ENCODE measurements around the gene SIRT5. TPM values are rescaled to one million over a fixed set of nuclear protein-coding genes. Genes with fewer than 3 reads are reported as not detected.

Gene SIRT5
- total and polyA plus RNA-seq, 4 donors = 12.4 to 17.3 (median 14.4) TPM

DNA sequence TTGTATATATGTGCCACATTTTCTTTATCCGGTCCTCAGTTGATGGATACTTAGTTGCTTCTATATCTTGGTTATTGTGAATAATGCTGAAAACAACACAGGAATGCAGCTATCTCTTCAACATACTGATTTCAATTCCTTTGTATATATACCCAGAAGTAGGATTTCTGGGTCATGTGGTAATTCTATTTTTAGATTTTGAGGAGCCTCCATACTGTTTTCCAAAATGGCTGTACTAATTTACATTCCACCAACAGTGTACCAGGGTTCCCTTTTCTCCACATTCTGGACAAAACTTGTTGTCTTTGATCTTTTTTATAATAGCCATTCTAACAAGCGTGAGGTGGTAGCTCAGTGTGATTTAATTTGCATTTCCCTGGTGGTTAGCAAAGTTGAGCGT lies 1.6 kb downstream of the SIRT5 start:
- Histone ChIP-seq H3K27ac (ENCODE audit: low read depth, low read length) (no peak overlapping the region), H3K4me3 (ENCODE audit: low read depth, low read length) (no peak overlapping the region), H3K9me3 (ENCODE audit: control insufficient read depth, insufficient read depth, low read length) (no peaks in the 10 kb centered on the region), H3K4me1 (ENCODE audit: control insufficient read depth, insufficient read depth, low read length) (peaks cover 14% of the 10 kb centered on the region), H3K36me3 (ENCODE audit: control insufficient read depth, insufficient read depth, low read length) (peaks cover 5% of the 10 kb centered on the region), H3K27me3 (ENCODE audit: control insufficient read depth, insufficient read depth, low read length) (no peaks in the 10 kb centered on the region)
- no peak for DNase-seq (ENCODE audit: low read depth in 4 of 6, low spot score in 6 of 6)
- WGBS (ENCODE audit: insufficient coverage) = 83% methylated on average over 1 of the region's 3 CpGs

DNA sequence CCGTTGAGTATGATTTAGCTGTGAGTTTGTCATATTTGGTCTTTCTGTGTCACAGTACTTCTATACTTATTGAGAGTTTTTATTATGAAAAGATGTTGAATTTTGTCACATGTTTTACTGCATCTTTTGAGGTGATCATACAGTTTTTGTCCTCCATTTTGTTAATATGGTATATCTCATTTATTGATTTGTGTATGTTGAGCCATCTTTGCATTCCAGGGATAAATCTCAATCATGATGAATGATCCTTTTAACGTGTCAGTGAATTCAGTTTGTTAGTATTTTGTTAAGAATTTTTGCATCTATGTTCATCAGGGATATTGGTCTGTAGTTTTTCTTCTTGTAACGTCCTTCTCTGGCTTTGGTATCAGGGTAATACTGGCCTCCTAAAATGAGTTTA lies 3.5 kb downstream of the SIRT5 start:
- H3K36me3 ChIP-seq (ENCODE audit: control insufficient read depth, insufficient read depth, low read length) = peaks cover 8% of the 10 kb centered on the region
- no peaks in the 10 kb centered on the region for H3K9me3 ChIP-seq (ENCODE audit: control insufficient read depth, insufficient read depth, low read length)
- WGBS (ENCODE audit: insufficient coverage) = 80% methylated on average over 1 of the region's 3 CpGs
- no peak overlapping the region for H3K4me3 ChIP-seq (ENCODE audit: low read depth, low read length)
- no peak overlapping the region for H3K27ac ChIP-seq (ENCODE audit: low read depth, low read length)
- DNase-seq (ENCODE audit: low read depth in 4 of 6, low spot score in 6 of 6) = no peak
- H3K4me1 ChIP-seq (ENCODE audit: control insufficient read depth, insufficient read depth, low read length) = peaks cover 14% of the 10 kb centered on the region
- H3K27me3 ChIP-seq (ENCODE audit: control insufficient read depth, insufficient read depth, low read length) = no peaks in the 10 kb centered on the region

DNA sequence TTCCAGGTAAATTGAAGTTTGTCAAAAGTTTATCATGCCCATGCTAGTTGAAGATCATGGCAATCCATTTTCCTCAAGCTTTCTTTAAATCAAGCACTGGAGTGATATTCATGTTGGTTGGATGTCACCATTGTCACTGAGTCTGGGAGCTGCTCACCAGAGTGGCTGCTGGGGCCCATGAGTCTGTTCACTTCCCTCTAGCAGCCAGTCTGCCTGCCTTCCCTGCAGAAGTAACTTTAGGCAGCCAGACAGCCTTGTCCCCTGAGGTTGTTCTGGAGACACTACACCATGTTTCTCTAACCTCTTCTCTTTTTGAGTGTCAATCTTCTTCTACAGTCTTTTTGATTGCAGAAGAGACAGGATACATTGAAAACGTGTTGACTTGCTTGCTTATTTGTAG lies 5.5 kb downstream of the SIRT5 start:
- no peak overlapping the region for H3K27ac ChIP-seq (ENCODE audit: low read depth, low read length)
- peaks cover 3% of the 10 kb centered on the region for H3K4me1 ChIP-seq (ENCODE audit: control insufficient read depth, insufficient read depth, low read length)
- peaks cover 14% of the 10 kb centered on the region for H3K36me3 ChIP-seq (ENCODE audit: control insufficient read depth, insufficient read depth, low read length)
- DNase-seq (ENCODE audit: low read depth in 4 of 6, low spot score in 6 of 6) = no peak
- no peaks in the 10 kb centered on the region for H3K9me3 ChIP-seq (ENCODE audit: control insufficient read depth, insufficient read depth, low read length)
- H3K4me3 ChIP-seq (ENCODE audit: low read depth, low read length) = no peak overlapping the region
- no CpG with 5 or more reads among the region's 1 CpG for WGBS (ENCODE audit: insufficient coverage)
- no peaks in the 10 kb centered on the region for H3K27me3 ChIP-seq (ENCODE audit: control insufficient read depth, insufficient read depth, low read length)

DNA sequence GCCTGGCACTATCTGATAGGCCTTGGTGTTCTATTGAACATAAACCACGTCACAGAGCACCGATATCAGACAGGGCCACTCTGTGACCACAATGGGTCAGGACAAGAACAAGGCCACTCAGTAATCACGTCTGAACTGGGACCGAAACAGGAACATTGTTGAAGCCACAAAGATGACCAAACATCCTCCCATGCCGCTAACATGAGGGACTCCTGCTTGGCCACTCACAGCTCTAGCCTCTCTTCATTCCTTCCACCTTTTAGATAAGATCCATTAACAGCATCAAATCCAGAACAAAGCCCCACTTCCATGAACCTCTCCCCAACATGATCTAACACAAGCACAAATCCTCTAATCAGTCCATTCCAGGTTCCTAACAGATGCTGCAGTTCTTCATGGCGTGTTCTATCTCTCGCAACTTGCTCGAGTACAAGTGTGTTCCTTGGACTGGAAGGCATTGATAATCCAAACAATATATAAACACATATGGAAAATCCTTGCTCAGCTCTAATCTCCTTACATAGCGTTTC lies 7.4 kb downstream of the SIRT5 start:
- Histone ChIP-seq H3K27ac (ENCODE audit: low read depth, low read length) (no peak overlapping the region), H3K9me3 (ENCODE audit: control insufficient read depth, insufficient read depth, low read length) (no peaks in the 10 kb centered on the region), H3K36me3 (ENCODE audit: control insufficient read depth, insufficient read depth, low read length) (peaks cover 17% of the 10 kb centered on the region), H3K27me3 (ENCODE audit: control insufficient read depth, insufficient read depth, low read length) (no peaks in the 10 kb centered on the region), H3K4me3 (ENCODE audit: low read depth, low read length) (no peak overlapping the region), H3K4me1 (ENCODE audit: control insufficient read depth, insufficient read depth, low read length) (no peaks in the 10 kb centered on the region)
- 92% methylated on average over 5 of the region's 9 CpGs for WGBS (ENCODE audit: insufficient coverage)
- no peak for DNase-seq (ENCODE audit: low read depth in 4 of 6, low spot score in 6 of 6)

DNA sequence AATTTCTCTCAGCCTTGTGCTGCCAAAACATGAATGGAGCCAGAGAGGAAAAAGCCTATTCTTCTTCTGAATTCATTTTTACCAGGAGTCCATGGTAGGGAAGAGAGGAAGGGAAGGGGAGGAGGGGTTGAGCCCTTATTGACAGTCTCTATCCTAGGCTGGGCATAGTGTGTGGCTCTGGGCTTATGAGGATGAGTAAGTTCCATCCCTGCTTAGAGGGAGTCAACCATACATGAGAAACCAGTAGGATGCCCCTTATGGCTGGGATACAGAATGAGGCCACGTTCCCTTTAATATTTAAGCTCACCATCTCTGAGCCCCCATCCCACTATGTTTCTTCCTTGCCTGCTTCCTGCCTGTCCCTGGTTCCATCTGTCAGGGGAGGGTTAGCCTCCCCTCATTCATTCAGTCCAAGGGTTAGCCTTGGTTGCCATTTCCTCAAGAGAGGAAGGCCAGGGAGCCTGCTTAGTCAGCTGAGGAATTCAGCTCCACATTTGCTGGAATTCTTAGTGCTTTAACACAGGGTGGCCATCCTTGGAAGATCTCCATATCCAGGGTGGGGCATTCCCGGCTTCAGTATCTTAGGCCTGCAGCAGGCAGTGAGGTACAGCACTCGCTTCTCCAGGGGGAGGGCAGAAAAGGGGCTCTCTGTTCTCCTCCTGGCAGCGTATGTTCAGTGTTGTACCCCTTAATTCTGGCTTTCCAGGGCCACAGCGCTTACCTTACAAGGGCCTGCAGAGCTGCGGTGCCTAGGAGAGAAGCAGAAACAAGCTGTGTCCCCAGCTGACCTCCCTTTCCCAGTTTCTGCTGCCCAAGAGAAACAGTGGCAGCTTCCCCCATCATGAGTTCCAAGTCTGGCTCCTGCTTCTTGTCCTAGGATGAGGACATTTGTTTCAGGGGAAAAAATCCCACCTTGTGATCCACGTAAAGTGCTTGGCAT lies 12.5 kb downstream of the SIRT5 start:
- 93% methylated on average over 6 of the region's 7 CpGs for WGBS (ENCODE audit: insufficient coverage)
- H3K36me3 ChIP-seq (ENCODE audit: control insufficient read depth, insufficient read depth, low read length) = peaks cover 42% of the 10 kb centered on the region

DNA sequence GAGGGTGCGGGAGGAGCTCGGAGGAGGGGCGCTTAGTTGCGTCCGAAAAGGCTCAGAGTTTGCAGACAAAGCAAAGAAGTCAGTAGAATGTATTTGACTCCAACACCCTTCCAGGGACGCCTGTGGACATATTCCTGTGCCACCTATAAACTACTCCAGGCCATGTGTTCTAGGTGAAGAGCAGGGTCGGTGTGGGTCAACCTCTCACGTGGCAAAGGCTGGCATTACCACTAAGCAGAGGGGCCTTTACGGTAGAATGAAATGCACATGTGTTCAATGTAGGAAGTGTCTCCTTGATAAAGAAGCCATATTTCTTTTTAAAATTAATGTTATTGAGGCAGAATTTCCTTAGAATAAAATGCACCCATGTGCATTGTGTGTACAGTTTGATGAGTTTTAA lies 15.4 kb downstream of the SIRT5 start:
- no peak for DNase-seq (ENCODE audit: low read depth in 4 of 6, low spot score in 6 of 6)
- Histone ChIP-seq H3K27ac (ENCODE audit: low read depth, low read length) (no peak overlapping the region), H3K36me3 (ENCODE audit: control insufficient read depth, insufficient read depth, low read length) (peaks cover 49% of the 10 kb centered on the region), H3K4me3 (ENCODE audit: low read depth, low read length) (no peak overlapping the region), H3K9me3 (ENCODE audit: control insufficient read depth, insufficient read depth, low read length) (no peaks in the 10 kb centered on the region), H3K4me1 (ENCODE audit: control insufficient read depth, insufficient read depth, low read length) (no peaks in the 10 kb centered on the region), H3K27me3 (ENCODE audit: control insufficient read depth, insufficient read depth, low read length) (no peaks in the 10 kb centered on the region)
- WGBS (ENCODE audit: insufficient coverage) = no CpG with 5 or more reads among the region's 9 CpGs

More for the DNA sequence above, 12.5 kb downstream of the SIRT5 start:
- H3K4me1 ChIP-seq (ENCODE audit: control insufficient read depth, insufficient read depth, low read length) = no peaks in the 10 kb centered on the region
- no peaks in the 10 kb centered on the region for H3K27me3 ChIP-seq (ENCODE audit: control insufficient read depth, insufficient read depth, low read length)
- DNase-seq (ENCODE audit: low read depth in 4 of 6, low spot score in 6 of 6) = no peak
- H3K9me3 ChIP-seq (ENCODE audit: control insufficient read depth, insufficient read depth, low read length) = no peaks in the 10 kb centered on the region
- no peak overlapping the region for H3K4me3 ChIP-seq (ENCODE audit: low read depth, low read length)
- H3K27ac ChIP-seq (ENCODE audit: low read depth, low read length) = no peak overlapping the region

DNA sequence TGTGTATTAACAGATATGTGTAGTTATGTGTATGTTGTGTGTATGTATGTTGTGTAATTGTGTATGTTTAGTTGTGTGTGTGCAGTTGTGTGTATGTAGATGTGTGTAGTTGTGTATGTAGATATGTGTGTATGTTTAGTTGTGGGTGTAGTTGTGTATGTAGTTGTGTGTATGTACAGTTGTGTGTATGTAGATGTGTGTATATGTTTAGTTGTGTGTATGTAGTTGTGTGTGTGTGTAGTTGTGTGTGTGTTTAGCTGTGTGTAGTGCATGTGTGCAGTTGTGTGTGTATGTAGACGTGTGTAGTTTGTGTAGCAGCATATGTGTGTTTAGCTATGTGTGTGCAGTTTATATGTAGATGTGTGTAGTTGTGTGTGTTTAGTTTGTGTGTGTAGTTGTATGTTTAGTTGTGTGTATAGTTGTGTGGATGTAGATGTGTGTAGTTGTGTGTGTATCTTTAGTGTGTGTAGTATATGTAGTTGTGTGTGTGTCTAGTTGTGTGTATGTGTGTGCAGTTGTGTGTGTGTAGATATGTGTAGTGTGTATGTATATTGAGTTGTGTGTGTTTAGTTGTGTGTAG lies 16.3 kb downstream of the SIRT5 start:
- no peak overlapping the region for H3K27ac ChIP-seq (ENCODE audit: low read depth, low read length)
- no peak for DNase-seq (ENCODE audit: low read depth in 4 of 6, low spot score in 6 of 6)
- 100% methylated on average over 1 of the region's 1 CpG for WGBS (ENCODE audit: insufficient coverage)
- H3K9me3 ChIP-seq (ENCODE audit: control insufficient read depth, insufficient read depth, low read length) = no peaks in the 10 kb centered on the region
- H3K4me3 ChIP-seq (ENCODE audit: low read depth, low read length) = no peak overlapping the region
- H3K36me3 ChIP-seq (ENCODE audit: control insufficient read depth, insufficient read depth, low read length) = peaks cover 53% of the 10 kb centered on the region
- no peaks in the 10 kb centered on the region for H3K4me1 ChIP-seq (ENCODE audit: control insufficient read depth, insufficient read depth, low read length)
- no peaks in the 10 kb centered on the region for H3K27me3 ChIP-seq (ENCODE audit: control insufficient read depth, insufficient read depth, low read length)

DNA sequence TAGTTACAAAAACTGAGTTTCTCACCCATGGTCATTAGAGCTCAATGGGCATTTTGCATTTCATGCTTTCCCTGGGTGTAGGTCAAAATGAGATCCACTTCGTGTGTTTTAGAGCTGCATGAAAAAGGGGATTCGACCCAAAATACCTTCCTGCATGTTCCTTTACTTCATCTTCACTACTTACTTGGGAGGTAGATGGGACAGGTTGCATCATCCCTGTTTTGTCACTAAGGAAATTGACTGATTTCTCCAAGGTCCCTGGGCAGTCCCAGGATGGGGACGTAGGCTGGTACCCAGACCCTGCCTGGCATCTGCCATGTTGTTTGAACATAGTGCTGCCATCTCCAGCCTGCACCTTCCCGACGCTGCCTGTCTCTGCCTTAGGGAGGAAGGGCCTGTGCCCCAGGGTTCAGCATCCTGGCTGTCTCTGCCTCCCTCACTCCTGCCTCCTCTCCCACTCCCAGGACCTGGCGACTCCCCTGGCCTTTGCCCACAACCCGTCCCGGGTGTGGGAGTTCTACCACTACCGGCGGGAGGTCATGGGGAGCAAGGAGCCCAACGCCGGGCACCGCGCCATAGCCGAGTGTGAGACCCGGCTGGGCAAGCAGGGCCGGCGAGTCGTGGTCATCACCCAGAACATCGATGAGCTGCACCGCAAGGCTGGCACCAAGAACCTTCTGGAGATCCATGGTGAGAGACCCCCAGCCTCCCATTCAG lies 17.0 kb downstream of the SIRT5 start:
- no peak for DNase-seq (ENCODE audit: low read depth in 4 of 6, low spot score in 6 of 6)
- Histone ChIP-seq H3K27ac (ENCODE audit: low read depth, low read length) (no peak overlapping the region), H3K27me3 (ENCODE audit: control insufficient read depth, insufficient read depth, low read length) (no peaks in the 10 kb centered on the region), H3K36me3 (ENCODE audit: control insufficient read depth, insufficient read depth, low read length) (peaks cover 58% of the 10 kb centered on the region), H3K4me3 (ENCODE audit: low read depth, low read length) (no peak overlapping the region), H3K4me1 (ENCODE audit: control insufficient read depth, insufficient read depth, low read length) (no peaks in the 10 kb centered on the region), H3K9me3 (ENCODE audit: control insufficient read depth, insufficient read depth, low read length) (no peaks in the 10 kb centered on the region)
- 94% methylated on average over 18 of the region's 21 CpGs for WGBS (ENCODE audit: insufficient coverage)

DNA sequence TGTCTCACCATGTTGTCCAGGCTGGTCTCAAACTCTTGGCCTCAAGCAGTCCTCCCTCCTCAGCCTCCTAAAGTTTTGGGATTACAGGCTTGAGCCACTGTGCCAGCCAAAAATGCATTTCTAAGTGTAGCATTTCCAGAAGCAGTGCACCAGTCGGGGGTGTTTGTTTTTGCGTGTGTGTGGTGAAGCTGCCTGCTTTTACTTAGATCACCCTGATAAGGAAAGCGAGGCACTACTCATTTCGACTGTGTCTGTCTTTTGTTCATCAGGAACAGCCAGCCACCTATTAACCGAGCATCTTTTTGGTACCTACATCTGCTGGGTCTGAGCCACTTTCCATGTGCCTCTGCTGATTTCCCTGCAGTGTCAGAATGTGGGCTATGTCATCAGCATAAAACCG lies 18.7 kb downstream of the SIRT5 start:
- Histone ChIP-seq H3K36me3 (ENCODE audit: control insufficient read depth, insufficient read depth, low read length) (peaks cover 48% of the 10 kb centered on the region), H3K9me3 (ENCODE audit: control insufficient read depth, insufficient read depth, low read length) (no peaks in the 10 kb centered on the region), H3K27ac (ENCODE audit: low read depth, low read length) (no peak overlapping the region), H3K4me3 (ENCODE audit: low read depth, low read length) (no peak overlapping the region), H3K4me1 (ENCODE audit: control insufficient read depth, insufficient read depth, low read length) (no peaks in the 10 kb centered on the region), H3K27me3 (ENCODE audit: control insufficient read depth, insufficient read depth, low read length) (no peaks in the 10 kb centered on the region)
- DNase-seq (ENCODE audit: low read depth in 4 of 6, low spot score in 6 of 6) = no peak
- WGBS (ENCODE audit: insufficient coverage) = 88% methylated on average over 5 of the region's 6 CpGs
